Stimulated activated CD8-positive, alpha-beta memory T cell treated with anti-CD3 and anti-CD28 coated beads, Interleukin-7, amount 100 ng/mL, for 1 hour (primary cell): ENCODE data around the gene ATRNL1.

Source experiments
- DNase-seq, 2 donors: peaks; one replicate each; pipeline ENCODE4 v3.0.0-alpha.2; 2020; ENCODE audit warnings: low read depth in 2 of 2

The ATRNL1 gene

DNA sequence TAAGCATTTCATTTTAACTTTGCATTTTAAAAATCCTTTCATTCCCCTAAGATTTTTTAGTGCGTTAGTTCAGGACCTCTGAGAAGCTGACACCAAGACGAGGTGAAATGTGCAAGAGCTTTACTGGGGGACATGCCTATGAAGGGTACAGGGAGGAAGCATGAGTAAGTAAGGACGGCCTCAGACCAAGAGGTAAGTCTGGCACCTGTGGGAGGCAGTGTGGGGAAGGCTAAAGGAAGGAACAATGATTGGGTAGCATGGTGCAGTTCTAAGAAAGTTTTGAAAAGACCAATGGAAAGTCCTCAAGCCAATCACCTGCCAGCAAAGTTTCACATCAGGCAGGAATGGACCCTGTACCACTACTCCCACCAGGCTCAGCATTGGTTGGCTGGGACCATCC, 810.7 kb downstream of the ATRNL1 start:
- DNase-seq: no peak

DNA sequence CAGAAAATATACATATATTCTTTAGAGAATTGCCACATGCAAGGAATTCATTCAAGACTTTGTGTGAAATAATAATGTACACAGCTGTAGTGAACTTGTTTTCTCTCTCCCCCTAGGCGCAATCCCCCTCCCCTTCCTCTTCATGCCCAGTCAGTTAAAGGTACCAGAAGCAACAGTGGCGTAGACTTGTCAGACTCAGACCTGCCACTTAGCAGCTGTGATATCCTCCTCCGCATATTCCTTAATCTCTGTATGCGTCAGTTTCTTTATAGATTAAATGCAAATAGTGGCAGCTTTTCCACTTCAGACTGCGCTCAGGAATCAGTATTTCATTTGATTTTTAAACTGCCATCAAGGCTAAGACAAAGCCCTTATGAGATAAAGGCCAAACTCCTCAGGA, 815.9 kb downstream of the ATRNL1 start:
- DNase-seq: no peak

DNA sequence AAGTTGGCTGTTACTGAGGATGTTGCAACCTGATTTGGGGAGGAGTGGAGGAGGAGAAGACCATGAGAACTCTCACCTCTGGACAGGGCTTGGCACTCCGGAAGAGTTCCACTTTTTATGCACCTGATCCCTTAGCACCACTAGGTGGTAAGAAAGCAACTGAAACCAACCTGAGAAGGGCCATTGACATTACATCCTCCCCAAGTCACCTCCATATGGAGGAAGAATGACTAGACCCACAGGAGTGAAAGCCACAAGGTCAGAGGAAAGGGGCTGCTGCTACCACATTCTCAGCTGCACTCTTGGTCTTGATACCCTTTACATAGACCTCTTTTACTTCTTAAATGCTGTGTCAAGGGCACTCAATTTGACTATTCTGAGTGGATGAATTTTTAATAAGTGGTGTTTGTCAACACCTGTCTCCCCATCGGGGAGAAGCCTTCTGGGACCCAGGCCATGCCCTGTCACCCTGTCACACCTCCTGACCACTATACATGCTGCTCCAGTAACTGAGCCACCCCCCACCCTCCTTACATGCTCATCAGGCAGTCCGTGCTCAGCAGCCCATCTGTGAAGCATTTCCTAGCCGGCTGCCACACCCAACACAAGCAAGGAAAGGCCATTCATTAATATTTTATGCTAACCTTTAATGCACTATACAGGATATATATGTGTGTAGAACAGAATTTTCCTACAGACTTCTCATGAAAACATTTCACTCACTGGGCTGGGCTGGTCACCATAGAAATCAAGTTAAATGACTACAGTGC, 817.0 kb downstream of the ATRNL1 start:
- DNase-seq: no peak

DNA sequence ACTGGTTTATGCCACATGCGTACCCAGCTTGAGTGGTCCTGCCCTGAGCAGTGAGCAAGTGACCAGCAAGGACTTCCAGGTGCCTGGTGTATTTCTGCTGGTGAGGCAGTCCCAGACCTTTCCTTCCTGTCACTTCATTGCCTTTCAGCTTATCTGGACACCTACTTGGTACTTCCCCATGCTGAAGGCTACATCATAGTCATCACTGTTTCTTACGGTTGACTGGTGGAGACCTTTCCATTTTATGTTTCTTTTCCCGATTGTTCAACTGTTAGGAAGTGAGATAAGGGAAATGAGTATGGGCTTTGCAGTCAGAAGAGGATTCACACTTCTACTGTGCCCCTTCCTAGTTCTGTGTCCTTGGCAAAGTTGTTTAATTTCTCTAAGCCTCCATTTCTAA, 821.3 kb downstream of the ATRNL1 start:
- DNase-seq: no peak

DNA sequence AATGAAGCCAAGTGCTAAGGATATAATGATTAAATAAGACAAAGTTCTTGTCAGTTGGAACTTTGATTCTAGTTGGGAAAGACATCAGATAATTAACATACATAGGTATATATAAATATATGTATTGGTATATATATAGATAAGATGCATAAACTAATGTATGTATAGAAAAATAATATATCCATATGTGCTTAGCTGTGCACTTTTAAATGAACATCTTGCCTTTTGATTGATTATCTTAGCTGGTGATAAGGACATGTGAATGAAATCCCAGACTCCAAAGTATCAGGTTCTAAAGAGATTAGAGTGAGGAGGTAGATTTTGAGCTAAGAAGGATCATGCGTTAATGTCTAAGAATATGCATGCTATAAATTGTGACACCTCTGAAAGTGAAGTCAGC, 822.3 kb downstream of the ATRNL1 start:
- DNase-seq: no peak

DNA sequence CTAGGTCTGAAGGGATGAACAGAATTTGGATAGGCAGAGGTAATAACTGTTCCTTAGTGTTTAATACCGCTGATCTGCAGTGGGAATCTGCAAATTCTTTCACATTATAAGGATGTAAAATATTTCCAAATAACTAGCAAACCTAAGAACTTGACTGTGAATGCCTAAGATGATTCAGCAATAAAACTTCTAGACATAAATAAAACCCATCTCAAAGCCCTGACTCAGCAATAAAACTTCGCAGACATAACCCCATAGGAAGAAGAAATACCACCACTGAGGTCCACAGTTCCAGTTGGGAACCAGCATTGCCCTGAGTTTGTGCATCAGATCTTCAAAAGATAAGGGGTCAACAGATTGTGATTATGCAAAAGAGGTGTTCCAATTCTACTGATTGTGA, 825.6 kb downstream of the ATRNL1 start:
- DNase-seq: no peak

DNA sequence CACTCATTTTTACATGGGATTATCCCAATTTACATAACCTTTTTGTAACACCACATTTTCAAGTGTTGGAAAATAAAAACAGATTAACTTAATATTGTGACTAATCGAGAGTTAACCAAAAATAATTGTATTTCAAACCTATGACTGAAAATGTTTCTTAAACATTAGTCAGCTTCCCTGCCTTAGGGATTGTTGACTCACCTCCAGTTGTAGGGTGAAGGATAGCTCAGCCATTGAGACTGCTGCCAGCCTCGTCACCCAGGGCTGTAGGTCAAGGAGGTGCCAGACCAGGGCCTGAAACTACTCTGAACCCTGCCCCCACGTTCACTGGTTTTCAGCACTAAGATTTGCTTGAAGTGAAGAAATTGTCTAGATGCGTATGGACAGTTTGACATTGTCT, 828.6 kb downstream of the ATRNL1 start:
- no peak for DNase-seq

DNA sequence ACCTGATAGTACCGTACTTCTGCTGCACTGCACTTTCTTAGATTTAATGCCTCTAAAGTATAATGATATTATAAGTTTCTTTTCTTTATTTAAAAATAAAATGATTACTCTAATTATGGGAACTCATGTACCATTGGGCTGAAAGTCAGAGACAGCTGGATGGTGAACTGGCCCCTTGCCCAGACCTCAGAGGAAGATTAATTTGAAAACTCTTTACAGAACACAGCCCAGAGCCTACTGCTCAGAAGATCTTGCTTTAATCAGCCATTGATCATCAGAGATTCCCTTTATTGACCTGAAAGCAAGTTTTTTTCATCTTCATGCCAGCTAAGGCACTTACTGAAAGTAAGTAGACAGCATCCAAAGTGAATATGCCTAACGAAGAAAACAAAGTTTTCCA, 838.1 kb downstream of the ATRNL1 start:
- DNase-seq: no peak

DNA sequence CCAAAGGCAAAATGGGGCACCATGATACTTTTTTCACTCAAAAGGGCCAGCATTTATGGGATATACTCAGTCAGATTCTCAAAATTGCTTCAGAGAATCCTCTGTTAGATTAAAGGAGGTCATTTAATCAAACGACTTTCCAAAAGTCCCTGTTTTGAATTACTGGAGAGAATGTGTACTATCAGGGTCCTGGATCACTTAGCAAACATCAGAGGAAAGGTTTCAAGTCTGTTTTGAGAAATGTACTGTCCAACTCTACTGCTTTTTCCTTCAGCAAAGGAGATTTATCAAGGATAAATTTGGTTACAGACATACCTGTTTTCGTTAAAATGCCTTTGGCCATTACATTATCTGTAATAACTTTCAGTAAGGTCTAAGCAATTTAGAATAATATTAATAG, 838.9 kb downstream of the ATRNL1 start:
- no peak for DNase-seq

DNA sequence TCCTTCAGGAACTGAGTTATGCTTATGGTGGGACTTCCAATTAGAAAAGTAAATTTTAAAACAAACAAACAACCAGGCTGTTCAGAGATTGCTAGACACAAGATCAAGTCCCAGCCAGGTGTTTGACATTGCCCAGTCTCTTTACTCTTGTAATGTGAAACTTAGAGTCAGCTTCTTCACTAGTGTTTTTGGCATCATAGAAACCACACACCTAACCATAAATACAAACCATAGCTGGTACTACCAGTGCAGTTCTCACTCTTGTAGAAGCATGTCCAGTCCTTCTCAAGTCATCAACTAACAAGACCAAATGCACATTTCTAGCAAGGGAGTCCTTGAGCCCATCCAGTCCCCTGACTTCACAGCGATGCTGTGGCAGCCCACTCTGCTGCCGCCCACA, 839.9 kb downstream of the ATRNL1 start:
- no peak for DNase-seq

DNA sequence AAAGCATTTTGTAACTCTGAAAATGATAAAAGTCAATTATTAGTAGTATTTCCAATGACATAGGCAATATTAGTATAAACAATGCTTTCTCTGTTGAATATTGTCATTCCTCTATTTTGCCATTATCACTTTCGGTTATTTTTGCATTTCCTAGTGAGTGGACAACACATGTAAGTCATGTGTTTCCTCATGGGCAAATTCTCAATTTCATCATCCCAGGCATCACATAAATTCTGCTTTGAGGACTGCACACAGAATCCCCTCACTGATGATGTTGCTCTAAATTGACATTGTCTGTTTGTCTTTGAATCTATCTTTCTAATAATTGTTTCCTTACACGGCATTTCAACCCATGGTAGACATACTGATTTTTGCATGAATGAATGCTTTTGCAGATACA, 842.6 kb downstream of the ATRNL1 start:
- no peak for DNase-seq

DNA sequence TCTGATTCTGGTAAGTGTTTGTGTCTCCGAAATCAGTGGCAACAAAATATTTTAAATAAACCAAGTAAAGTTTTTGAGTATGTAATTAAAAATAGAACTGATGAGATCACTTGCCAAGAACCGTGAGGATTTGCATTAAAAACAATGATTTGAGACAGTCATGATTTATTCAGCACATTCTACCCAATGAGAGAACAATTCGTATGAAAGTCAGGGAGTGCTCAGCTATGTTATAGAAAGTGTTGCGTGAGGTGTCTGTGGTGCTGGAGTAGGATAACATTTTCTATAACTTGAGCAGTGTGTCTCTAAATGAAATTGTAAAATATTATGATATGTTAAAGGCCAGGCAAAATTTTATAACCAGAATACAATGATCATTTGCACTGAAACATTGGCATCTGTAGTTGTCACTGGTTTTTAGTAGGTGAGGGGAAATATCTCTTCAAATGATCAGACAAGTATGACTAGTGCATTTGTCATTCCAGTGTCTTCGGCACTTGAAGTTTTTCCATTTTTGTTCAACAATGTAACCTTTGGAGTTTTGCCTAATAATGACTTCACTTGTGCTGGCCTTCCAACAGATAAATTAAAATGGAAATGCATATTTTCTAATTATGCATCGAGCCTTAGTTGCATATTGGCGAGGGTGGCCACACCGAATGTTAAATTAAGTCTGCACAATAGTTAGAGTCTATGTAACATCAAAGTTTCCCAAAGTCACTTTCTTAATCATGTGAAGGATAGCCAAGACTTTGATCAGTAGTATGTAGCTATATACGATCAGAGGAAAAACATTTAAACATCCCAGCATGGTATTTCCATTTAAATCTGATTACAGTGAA, 844.0 kb downstream of the ATRNL1 start:
- DNase-seq: no peak

DNA sequence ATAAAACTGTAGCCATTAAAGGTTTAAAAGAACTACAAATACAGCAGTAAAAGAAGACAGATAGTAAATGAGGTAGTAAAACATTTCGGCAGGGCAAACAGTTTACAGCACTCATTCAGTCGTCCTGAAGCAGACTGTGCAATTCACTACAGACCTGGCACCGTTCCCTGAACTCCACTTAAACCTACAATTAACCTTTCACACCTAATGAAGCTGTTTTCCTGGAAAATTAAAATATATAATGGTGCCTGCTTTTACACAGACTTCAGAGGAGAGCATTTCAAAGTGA, 844.5 kb downstream of the ATRNL1 start:
- no peak for DNase-seq

DNA sequence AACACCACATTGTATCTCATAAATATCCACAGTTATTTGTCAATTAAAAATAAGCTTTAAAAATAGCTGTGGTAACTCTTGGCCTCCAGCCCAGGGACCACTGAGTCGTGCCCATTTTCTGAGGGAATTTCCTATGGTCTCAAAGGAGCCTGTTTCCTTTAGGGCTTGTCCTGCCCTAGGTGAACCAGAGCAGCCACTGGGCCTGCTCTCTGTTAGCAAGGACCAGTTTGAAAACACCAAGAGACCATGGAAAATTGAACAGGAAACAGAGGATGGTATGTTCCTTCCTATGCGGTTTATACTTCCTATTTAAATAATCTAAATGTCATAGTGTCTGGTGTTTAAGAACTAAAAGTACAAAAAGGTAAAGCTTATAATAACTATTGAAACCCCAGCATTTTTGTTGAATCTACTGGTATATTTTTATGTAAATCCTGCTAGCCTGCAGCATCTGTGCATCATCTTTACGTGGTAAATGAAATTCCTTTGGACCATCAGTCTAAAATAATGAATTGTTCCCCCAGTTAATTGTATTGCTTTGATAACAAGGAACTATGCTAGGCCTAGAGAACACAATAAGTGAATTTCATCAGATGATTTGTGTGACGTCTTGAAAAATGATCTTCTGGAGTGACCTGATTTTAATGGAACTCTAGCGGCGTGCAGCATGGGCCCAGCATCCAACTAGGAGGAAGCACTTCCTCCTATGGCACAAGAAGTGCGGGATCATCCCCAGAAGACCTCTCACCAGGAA, 846.1 kb downstream of the ATRNL1 start:
- no peak for DNase-seq

DNA sequence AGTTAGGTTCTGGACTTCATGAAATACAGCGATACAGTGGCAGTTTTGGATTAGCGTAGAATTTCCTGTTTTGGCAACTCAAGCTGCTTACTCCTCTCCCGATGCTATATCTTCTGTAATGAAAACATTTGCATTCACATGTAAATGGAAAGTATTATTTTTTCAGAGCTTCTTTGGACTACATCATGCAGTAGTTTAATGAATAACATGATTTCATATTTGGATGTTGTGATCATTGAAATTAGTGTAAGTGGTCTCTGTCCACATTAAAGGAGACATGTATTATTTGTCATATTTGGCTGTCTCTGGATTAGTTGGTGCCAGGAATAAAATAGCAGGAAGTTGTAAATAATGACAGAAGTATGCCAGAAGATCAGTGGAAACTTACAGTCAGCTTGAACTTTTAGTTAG, 848.2 kb downstream of the ATRNL1 start:
- no peak for DNase-seq

DNA sequence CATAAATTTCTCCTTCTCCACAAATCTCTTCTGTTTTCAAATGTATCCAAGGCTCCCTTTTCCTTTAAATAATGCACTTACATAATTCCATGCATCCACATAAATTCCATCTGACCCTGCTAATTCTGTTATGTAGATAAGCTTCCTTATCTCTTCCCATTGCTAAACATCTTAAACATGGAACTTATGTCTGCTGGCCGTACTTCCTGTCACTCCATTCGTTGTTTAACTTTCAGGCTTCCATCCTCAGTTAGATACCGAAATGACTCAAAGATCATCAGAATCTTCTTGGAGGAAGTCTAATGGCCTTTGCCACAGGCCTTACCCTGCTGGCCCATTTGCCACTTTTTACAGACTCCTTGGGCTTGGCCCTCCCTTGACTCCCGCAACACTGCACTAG, 848.9 kb downstream of the ATRNL1 start:
- DNase-seq: no peak

DNA sequence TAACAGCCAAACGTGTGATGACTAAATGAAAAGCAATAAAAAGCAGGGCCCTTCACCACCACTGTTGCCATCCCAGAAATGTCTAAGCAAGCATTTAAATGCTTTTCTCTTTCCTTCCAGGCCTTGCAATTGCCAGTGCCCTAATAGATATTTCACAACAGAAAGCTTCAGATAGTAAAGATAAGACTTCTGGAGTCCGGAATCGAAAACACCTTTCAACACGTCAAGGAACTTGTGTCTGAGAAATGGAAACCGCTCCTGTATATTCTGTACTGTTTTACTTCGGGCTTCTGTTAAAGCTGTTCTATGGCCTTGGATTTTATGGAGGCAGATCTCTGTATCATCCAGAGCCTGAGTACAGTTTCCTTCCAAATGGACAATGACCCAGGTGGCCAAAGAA, 851.4 kb downstream of the ATRNL1 start:
- no peak for DNase-seq

DNA sequence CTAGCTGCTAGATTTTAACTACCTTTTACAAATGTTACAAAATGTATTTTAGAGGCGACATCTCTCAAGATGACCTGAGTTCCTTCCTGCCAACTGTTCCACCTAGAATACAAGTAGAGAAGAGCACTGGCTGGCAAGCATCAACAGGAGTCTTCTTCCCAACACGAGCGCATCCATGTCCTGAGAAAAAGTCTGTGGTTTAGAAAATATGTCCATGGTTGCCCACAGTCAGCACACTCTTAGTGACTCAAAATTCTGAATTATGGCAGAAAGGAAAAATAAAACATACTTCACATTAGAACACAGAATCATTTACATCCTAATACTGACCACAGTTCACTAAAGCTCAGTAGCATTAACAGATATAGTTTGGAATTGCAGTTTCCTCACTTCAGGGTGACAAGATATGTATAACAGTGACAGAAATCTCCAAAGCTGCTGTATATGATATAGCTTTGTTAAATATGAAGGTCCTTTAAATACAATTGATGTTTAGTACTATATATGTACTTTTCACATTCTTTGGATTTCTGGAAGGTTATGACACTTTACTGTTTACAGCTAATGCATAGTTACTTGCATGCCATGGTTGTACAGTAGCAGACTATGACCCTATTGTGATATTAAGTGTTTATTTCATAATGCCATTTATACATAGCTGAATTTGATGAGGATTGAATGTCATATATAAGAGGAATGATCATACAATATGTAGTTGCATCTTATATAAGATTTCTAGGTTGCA, 852.7 kb downstream of the ATRNL1 start:
- DNase-seq: no peak

DNA sequence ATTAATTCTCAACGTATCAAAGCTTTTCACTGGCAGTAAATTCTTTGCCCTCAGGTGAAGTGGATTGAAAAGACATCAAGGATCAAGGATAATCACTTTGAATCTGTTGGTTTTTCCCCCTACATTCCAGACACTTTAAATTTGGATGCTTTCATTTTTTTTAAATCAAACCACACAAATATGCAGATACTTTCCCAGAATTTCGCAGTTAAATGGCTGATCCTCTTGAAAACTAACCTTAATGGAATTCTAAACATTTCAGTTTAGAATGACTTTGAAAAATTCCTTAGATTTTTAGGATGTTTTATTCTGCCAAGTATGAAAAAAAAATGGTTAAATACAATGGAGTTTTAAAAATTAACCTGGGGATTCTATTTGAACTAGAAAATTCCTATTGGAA, 853.9 kb downstream of the ATRNL1 start:
- no peak for DNase-seq

DNA sequence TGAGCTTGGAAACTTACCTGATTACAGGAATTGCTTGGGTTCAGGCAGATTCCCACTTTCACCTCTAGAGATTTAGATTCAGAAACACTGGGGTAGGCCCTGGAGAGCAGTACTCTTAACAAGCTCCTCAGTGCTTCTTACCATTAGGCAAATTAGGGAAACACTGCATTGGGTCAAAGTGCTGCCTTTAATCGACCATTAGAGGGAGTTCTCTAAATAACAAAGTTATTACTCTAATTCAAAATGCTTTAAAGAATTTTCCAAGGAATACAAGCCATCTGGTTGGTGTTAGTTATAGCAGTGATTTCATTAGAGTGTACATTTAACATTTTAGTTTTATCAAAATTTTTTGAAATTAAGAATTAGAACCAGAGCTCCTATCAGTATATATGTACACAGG, 855.3 kb downstream of the ATRNL1 start:
- no peak for DNase-seq

DNA sequence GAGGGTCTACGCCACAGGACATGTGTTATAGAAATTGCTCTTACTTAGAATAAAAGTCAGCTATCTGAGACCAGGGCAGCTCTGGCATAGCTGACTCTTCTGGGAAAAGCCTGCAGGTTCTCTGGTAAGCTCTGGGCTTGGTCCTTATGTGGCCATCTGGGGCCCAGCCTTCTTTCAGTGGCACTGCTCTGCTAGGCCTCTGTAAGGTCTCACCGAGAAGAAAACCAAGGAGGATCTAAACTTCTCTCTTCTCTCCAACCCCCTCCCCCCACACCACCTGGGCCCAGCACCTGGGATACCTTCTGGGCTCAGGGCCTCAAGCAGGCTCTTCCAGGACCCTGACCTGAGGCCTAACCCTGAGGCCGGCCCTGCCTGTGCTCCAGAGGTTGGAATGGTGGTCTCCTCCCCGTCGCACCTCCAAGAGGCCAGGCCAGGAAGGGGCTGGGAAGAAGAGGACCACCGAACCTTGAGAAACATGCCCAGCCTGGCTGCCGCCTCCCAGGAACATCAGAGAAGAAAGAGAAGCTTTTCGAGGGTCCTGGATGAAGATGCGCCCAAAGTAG, 856.2 kb downstream of the ATRNL1 start:
- DNase-seq: no peak

DNA sequence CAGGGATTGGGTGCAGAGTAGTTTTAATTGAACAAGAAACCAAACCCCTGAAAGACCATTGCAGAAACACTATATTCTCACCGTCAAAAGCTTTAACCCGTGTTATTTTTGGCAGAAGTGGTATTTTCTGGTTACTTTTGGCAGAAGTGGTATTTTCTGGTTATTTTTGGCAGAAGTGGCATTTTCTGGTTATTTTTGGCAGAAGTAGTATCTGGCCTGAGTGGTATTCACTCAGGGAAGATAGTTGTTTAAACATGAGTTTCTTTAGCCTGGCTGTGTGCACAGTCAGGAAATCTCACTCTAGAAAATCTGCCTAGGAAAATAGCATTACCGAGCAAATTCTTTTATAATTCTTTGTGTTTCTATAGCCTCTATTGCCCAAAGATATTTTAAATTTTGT, 857.2 kb downstream of the ATRNL1 start:
- no peak for DNase-seq
